ENCODE data around the gene TRPM2.
"Not testable (repeated sequence)": the region's sequence is repeated elsewhere in the genome, so short reads cannot be mapped to it uniquely, and the experiment has no call there.

TRPM2 gene

DNA sequence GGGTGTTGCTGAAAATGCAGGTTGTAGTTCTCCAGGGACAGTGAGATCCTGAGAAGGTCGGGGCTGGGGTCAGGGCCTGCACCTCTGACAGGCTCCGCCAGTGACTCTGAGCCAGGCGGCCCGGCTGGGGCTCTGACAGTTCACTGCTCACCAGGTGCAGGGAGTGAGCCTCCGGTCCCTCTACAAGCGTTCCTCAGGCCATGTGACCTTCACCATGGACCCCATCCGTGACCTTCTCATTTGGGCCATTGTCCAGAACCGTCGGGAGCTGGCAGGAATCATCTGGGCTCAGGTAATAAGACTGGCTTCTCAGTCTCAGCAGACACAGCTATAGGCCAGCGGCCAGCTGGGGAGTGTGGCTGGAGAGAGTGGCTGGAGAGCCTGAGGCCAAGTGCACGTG is 41.8 kb downstream of the TRPM2 start:
- Mint-ChIP-seq H3K27ac (peak overlapping the region; percentile 53), H3K36me3 (ENCODE audit: low read depth) (peaks cover 50% of the 10 kb centered on the region), H3K4me3 (no peak overlapping the region), H3K4me1 (ENCODE audit: low read depth) (no peaks in the 10 kb centered on the region), H3K27me3 (no peaks in the 10 kb centered on the region), H3K9me3 (no peaks in the 10 kb centered on the region)
- peak; percentile 20 for DNase-seq

- H3K36me3 Mint-ChIP-seq (ENCODE audit: low read depth), result peaks cover 44% of the 10 kb centered on the region
- not testable (repeated sequence) for H3K9me3 Mint-ChIP-seq; H3K27ac Mint-ChIP-seq; H3K27me3 Mint-ChIP-seq; H3K4me3 Mint-ChIP-seq; H3K4me1 Mint-ChIP-seq (ENCODE audit: low read depth); DNase-seq
Observed at GRCh38 chr21:44396803-44397202, 43.4 kb downstream of the TRPM2 start.

DNA sequence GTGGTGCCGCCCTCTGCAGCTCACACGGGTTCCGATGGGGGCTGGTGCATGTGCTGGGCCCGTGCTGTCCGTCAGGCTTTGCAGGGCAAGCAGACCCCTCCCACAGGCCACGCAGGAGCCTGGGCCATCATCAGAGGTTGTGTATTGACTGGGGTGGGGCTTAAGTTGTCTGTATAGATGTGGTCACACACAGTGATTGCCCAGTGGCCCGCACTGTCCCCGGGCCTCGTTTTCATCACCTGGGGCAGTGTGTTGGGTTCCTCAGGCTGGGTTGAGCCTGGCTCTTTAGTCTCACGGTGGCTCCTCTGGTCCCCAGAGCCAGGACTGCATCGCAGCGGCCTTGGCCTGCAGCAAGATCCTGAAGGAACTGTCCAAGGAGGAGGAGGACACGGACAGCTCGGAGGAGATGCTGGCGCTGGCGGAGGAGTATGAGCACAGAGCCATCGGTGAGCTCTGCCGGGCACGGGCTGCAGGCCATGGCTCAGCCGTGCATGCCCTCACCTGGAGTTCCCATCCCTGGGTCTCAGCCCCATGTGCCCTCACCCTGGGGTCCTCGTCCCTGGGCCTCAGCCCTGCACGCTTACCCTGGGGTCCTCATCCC is 44.1 kb downstream of the TRPM2 start:
- Mint-ChIP-seq H3K27ac (no peak overlapping the region), H3K27me3 (no peaks in the 10 kb centered on the region), H3K36me3 (ENCODE audit: low read depth) (peaks cover 39% of the 10 kb centered on the region), H3K4me3 (no peak overlapping the region), H3K9me3 (no peaks in the 10 kb centered on the region), H3K4me1 (ENCODE audit: low read depth) (no peaks in the 10 kb centered on the region)
- peak; percentile 14 for DNase-seq

DNA sequence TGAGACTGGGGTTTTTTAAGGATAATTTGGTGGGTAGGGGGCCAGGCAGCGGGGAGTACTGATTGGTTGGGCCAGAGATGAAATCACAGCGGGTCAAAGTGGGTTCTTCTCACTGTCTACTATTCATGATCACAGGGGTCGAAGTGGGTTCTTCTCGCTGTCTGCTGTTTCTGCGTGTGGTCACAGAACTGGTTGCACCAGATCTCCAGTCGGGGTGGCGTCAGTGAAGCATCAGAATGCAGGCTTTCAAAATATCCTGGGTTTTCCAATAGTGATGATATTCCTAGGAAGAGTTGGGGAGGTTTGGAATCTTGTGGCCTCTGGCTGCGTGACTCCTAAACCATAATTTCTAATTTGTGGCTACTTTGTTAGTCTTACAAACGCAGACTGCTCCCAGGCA is 45.1 kb downstream of the TRPM2 start:
- H3K9me3 Mint-ChIP-seq, result peaks cover 3% of the 10 kb centered on the region
- peak; percentile 11 for DNase-seq
- H3K27me3 Mint-ChIP-seq, result no peaks in the 10 kb centered on the region
- no peaks in the 10 kb centered on the region for H3K4me1 Mint-ChIP-seq (ENCODE audit: low read depth)
- peaks cover 32% of the 10 kb centered on the region for H3K36me3 Mint-ChIP-seq (ENCODE audit: low read depth)
- no peak overlapping the region for H3K4me3 Mint-ChIP-seq
- H3K27ac Mint-ChIP-seq, result no peak overlapping the region

- H3K36me3 Mint-ChIP-seq (ENCODE audit: low read depth), result peaks cover 29% of the 10 kb centered on the region
- H3K27ac Mint-ChIP-seq, result no peak overlapping the region
- no peaks in the 10 kb centered on the region for H3K27me3 Mint-ChIP-seq
- no peaks in the 10 kb centered on the region for H3K4me1 Mint-ChIP-seq (ENCODE audit: low read depth)
- peak; percentile 22 for DNase-seq
- H3K4me3 Mint-ChIP-seq, result no peak overlapping the region
- peaks cover 8% of the 10 kb centered on the region for H3K9me3 Mint-ChIP-seq
Observed at GRCh38 chr21:44399151-44399954, 45.9 kb downstream of the TRPM2 start.

DNA sequence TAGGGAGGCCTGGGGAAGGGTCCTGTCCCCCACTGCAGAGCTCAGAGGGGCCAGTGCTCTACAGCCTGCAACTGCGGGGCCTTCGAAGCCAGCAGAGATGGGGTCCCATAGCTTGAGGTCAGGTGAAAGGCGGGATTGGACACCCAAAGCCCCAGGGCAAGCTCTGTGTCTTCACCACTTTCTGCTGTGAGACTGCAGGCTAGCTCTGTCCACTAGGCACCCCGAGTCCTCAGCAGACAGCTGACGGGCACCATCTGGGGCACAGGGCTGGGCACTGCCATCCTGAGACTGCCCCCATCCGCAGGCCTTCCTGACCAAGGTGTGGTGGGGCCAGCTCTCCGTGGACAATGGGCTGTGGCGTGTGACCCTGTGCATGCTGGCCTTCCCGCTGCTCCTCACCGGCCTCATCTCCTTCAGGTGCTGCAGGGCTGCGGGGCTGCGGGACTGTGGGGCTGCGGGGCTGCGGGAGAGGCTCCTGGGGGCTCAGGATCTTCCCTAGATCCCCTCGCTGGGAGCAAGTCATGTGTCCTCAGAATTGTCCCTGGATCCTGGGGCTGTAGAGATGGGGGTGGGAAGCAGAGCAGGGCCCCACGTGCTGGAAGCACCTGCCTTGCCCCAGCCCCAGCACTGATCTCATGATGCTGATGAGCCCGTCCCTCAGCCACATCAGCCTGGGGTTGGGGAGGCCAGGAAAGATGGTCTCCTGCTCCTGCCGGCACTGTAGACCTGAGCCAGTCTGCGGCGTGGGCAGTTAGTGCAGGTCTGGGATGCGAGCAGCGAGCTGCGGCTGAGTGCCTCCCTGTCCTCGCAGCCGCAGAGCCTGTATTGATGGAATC is 46.8 kb downstream of the TRPM2 start:
- no peak overlapping the region for H3K4me3 Mint-ChIP-seq
- no peaks in the 10 kb centered on the region for H3K4me1 Mint-ChIP-seq (ENCODE audit: low read depth)
- H3K27me3 Mint-ChIP-seq, result no peaks in the 10 kb centered on the region
- H3K9me3 Mint-ChIP-seq, result peaks cover 8% of the 10 kb centered on the region
- no peak overlapping the region for H3K27ac Mint-ChIP-seq
- peak; percentile 28 for DNase-seq
- H3K36me3 Mint-ChIP-seq (ENCODE audit: low read depth), result peaks cover 22% of the 10 kb centered on the region

DNA sequence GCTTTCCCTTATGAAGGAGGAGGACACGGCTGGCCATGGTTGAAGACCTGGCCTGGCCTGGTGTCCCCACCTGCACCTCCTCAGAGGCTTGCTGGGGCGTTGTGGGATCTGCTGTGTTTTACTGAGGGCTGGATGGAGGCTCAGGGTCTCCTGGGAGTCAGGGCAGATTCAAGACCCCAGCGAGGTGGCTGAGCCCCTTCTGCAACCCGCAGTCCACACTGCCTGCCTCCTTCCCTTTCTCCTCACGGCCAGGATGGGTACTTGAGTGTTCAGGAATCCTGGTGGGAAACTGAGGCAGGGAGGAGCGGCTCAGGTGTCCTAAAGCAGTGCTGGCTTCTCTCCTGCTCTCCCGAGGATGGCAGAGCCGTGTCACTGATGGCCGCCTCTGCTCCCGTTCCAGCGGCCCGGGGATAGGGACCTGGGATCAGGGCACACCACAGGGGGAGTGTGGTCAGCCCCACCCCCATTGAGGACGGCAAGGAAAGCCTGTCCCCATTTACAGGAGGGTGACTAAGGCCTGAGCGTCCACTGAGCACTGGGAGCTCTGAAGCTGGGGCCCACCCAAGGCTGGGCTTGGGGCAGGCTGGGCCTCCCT is 47.5 kb downstream of the TRPM2 start:
- no peak overlapping the region for H3K27ac Mint-ChIP-seq
- no peak overlapping the region for H3K4me3 Mint-ChIP-seq
- H3K36me3 Mint-ChIP-seq (ENCODE audit: low read depth), result peaks cover 26% of the 10 kb centered on the region
- H3K4me1 Mint-ChIP-seq (ENCODE audit: low read depth), result no peaks in the 10 kb centered on the region
- DNase-seq, result peak; percentile 20
- peaks cover 8% of the 10 kb centered on the region for H3K9me3 Mint-ChIP-seq
- no peaks in the 10 kb centered on the region for H3K27me3 Mint-ChIP-seq

- Mint-ChIP-seq H3K27ac (no peak overlapping the region), H3K4me3 (no peak overlapping the region), H3K36me3 (ENCODE audit: low read depth) (peaks cover 33% of the 10 kb centered on the region), H3K27me3 (no peaks in the 10 kb centered on the region), H3K4me1 (ENCODE audit: low read depth) (no peaks in the 10 kb centered on the region), H3K9me3 (peaks cover 8% of the 10 kb centered on the region)
- DNase-seq, result peak; percentile 18
Observed at GRCh38 chr21:44401386-44402160, 48.2 kb downstream of the TRPM2 start.

DNA sequence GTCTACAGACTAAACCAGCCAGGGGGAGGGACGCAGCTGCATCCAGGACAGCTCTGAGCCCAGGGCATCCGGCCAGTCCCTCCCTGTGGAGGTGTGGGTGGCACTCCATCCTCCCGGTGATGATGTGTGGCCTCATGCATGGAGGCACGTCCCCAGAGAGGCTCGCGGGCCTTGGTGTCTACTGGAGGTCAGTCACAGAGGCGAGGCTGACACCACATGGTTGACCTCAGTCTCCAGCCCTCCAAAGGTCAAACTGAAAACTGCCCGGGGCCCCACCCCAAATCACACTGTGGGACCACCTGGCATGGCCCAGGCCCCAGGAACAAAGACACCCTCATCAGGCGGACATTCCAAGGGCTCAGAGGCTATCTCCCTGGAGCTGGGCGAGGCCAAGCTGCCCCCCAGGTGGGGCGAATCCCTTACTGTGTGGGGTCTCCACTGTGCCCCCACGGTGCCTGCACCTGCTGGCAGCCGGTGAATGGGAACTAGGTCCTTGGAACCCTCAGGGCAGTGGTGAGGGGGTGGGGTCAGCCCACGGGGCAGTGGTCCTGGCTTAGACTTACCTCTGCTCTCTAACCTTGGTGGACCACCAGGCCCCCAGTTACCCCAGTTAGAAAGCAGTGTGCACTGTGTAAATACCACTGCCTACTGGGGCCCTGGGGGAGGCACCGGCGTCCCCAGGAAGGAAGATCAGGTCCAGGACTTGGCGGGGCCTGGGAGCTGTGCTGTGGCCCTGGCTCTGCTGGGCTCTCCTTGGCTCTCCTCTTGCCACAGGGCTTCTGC is 49.1 kb downstream of the TRPM2 start:
- Mint-ChIP-seq H3K9me3 (peaks cover 11% of the 10 kb centered on the region), H3K4me3 (no peak overlapping the region), H3K36me3 (ENCODE audit: low read depth) (peaks cover 37% of the 10 kb centered on the region), H3K27ac (no peak overlapping the region), H3K4me1 (ENCODE audit: low read depth) (peaks cover 5% of the 10 kb centered on the region), H3K27me3 (no peaks in the 10 kb centered on the region)
- DNase-seq, result peak; percentile 27

DNA sequence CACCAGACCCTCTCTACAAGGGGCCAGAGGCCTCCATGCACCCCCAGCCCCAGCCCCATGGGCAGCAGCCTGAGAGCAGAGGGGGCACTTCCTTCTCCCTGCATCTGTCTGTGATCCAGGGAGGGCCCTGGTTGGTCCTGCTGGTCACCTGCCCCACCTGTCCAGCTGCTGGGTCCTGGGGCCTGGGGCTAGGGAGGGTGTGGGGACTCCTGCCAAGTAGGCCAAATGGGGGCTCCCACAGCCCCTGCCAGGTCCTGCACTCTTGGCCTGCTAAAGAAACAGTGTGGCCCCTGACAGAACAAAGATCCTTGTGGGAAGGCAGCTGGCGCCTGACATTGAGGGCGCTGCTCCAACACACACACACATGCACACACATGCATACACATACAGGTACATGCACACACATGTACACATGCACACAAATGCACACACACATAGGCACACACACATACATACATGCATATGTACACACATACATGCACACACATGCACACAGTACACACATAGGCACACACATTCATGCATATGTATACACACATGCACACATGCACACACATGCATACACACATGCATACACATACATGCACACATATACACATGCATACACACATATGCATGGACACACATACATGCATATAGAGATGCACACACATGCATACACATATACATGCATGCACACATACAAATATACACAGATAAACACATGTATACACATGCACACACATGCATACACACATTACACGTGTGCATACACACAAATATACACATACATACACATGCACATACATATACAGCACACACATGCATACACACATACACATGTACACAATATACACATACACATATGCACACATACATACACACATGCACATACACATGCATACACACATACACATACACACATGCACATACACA is 49.9 kb downstream of the TRPM2 start:
- Mint-ChIP-seq H3K27me3 (no peaks in the 10 kb centered on the region), H3K4me3 (no peak overlapping the region), H3K4me1 (ENCODE audit: low read depth) (peaks cover 6% of the 10 kb centered on the region), H3K9me3 (peaks cover 13% of the 10 kb centered on the region), H3K36me3 (ENCODE audit: low read depth) (peaks cover 38% of the 10 kb centered on the region), H3K27ac (no peak overlapping the region)
- DNase-seq, result no peak

DNA sequence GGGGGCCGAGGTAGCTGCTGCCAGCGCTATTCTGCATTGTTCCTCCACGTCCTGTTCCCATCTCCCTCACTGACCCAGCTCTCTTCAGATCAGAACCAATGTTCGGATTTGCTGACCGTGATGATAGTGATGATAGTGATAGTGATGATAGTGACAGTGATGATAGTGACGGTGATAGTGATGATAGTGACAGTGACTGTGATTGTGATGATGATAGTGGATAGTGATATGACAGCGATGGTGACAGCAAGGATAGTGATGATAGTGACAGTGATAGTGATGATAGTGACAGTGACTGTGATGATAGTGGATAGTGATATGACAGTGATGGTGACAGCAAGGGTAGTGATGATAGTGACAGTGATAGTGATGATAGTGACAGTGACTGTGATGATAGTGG is 51.1 kb downstream of the TRPM2 start:
- not testable (repeated sequence) for DNase-seq; H3K4me1 Mint-ChIP-seq (ENCODE audit: low read depth); H3K4me3 Mint-ChIP-seq; H3K27ac Mint-ChIP-seq; H3K27me3 Mint-ChIP-seq
- Mint-ChIP-seq H3K9me3 (peaks cover 13% of the 10 kb centered on the region), H3K36me3 (ENCODE audit: low read depth) (peaks cover 40% of the 10 kb centered on the region)

GRCh38 chr21:44405091-44405947 is 51.9 kb downstream of the TRPM2 start:
- no peak overlapping the region for H3K27ac Mint-ChIP-seq
- no peaks in the 10 kb centered on the region for H3K27me3 Mint-ChIP-seq
- H3K9me3 Mint-ChIP-seq, result peaks cover 13% of the 10 kb centered on the region
- no peak overlapping the region for H3K4me3 Mint-ChIP-seq
- H3K36me3 Mint-ChIP-seq (ENCODE audit: low read depth), result peaks cover 40% of the 10 kb centered on the region
- peaks cover 6% of the 10 kb centered on the region for H3K4me1 Mint-ChIP-seq (ENCODE audit: low read depth)
- DNase-seq, result no peak
